Ureter (tissue), 1 donor: ENCODE measurements around the gene CFAP161. TPM values are rescaled to one million over a fixed set of nuclear protein-coding genes. Genes with fewer than 3 reads are reported as not detected.
"Not testable (repeated sequence)": the region's sequence is repeated elsewhere in the genome, so short reads cannot be mapped to it uniquely, and the experiment has no call there.

Experiments
- DNase-seq: peaks from one replicate; pipeline ENCODE4 v3.0.0-alpha.2; 2020; ENCODE audit warnings: low spot score
- total RNA-seq: library from RNA; stranded (reverse); gene quantifications from one replicate; pipeline ENCODE4 v1.2.4, GENCODE V29; 2023
- donor health status: DM: yes; HTN: yes; CAD: no.

CFAP161 gene
- total RNA-seq, 1 donor from 2014 or later: 0.57 TPM

GRCh38 chr15:81157939-81158223, 23.8 kb downstream of the CFAP161 start:
- DNase-seq: no peak

- DNase-seq: not testable (repeated sequence)
Measured at GRCh38 chr15:81158561-81158960, 24.5 kb downstream of the CFAP161 start.

GRCh38 chr15:81160312-81161159, 26.5 kb downstream of the CFAP161 start:
- peak; percentile 65 for DNase-seq

- DNase-seq: no peak
Measured at GRCh38 chr15:81161160-81161673, 27.1 kb downstream of the CFAP161 start.

GRCh38 chr15:81161851-81162250, 27.8 kb downstream of the CFAP161 start:
- no peak for DNase-seq

- no peak for DNase-seq
Measured at GRCh38 chr15:81163961-81164800, 30.1 kb downstream of the CFAP161 start.

- no peak for DNase-seq
Measured at GRCh38 chr15:81165535-81165934, 31.5 kb downstream of the CFAP161 start.

- DNase-seq: no peak
Measured at GRCh38 chr15:81166636-81167305, 32.7 kb downstream of the CFAP161 start.

GRCh38 chr15:81168131-81168526, 34.1 kb downstream of the CFAP161 start:
- DNase-seq: no peak

- DNase-seq: no peak
Measured at GRCh38 chr15:81168644-81169043, 34.6 kb downstream of the CFAP161 start.

GRCh38 chr15:81170511-81170910, 36.4 kb downstream of the CFAP161 start:
- no peak for DNase-seq

- no peak for DNase-seq
Measured at GRCh38 chr15:81171286-81171685, 37.2 kb downstream of the CFAP161 start.

GRCh38 chr15:81174125-81174791, 40.2 kb downstream of the CFAP161 start:
- DNase-seq: no peak

- DNase-seq: no peak
Measured at GRCh38 chr15:81174792-81175327, 40.8 kb downstream of the CFAP161 start.

- no peak for DNase-seq
Measured at GRCh38 chr15:81175496-81175895, 41.4 kb downstream of the CFAP161 start.

GRCh38 chr15:81176291-81176893, 42.3 kb downstream of the CFAP161 start:
- DNase-seq: no peak

- DNase-seq: no peak
Measured at GRCh38 chr15:81178365-81178764, 44.3 kb downstream of the CFAP161 start.

GRCh38 chr15:81181220-81181619, 47.1 kb downstream of the CFAP161 start:
- DNase-seq: no peak

- peak; percentile 3 for DNase-seq
Measured at GRCh38 chr15:81182031-81182755, 48.1 kb downstream of the CFAP161 start.

GRCh38 chr15:81182756-81183438, 48.8 kb downstream of the CFAP161 start:
- no peak for DNase-seq
